ENCODE data around the gene ARHGDIB. TPM values are rescaled to one million over a fixed set of nuclear protein-coding genes. Genes with fewer than 3 reads are reported as not detected.

The ARHGDIB gene
- polyA plus RNA-seq, 1 experiment, result 31.7 TPM

DNA sequence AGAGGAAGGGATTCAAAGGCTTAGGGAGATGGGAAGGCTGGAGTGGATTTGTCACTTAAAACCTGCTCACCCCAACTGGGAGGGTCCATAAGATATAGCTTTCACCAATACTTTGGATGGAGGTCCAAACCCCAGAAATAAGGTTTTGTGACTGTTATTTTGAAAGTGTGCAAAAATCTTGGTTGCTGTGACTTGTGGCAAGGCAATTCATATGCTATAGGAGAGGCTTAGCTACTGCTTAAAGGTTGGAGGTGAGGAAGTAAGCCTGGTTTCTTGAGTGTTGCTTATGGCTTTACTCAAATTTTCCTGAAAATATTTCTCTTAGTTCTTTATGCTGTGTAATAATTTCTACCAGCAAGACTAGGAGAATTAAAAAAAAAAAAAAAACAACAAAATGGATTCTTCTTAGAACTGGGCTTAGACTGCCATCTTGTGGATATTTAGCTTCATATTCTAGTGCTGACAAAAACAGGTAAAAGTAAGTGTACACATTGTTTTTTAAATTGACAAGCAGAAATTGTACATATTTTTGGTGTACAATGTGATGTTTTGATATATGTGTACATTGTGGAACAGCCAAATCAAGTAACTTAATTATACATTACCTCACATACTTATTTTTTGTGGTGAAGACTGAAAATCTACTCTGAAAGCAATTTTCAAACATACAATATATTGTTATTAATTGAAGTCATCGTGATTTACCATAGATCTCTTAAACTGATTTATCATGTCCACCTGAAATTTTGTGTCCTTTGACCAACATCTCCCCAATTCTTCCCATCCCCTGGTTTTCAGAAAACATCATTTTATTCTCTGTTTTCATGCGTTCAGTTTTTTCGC, 34.4 kb upstream of the ARHGDIB start:
- no peaks in the 10 kb centered on the region for H3K27me3 ChIP-seq (ENCODE audit: control insufficient read depth, insufficient read depth, low read length)
- H3K36me3 ChIP-seq (ENCODE audit: control insufficient read depth, insufficient read depth, low read length), result no peaks in the 10 kb centered on the region
- DNase-seq (ENCODE audit: low read depth), result peak; percentile 36
- ChIA-PET CTCF (interaction anchor here (0.5 to 5.2 kb wide), 22 partner anchors 12 to 751 kb away, joined by 3 to 83 read pairs (median 4); partner anchors contain the start of genes ERP27 and RERG), POLR2A (interaction anchor here (0.6 to 0.7 kb wide), 3 partner anchors 142 to 192 kb away, joined by 3 to 9 read pairs (median 3); partner anchors contain the start of genes C12orf60 and WBP11)
- TF ChIP-seq CTCF (IDR thresholded peaks at IDR 0.05; ENCODE audit: insufficient read depth, low read depth, low read length), result peak; percentile 51
- H3K4me3 ChIP-seq (ENCODE audit: low read depth, low read length), result no peak overlapping the region

- CTCF ChIA-PET, result interaction anchor here (1.0 to 5.2 kb wide), 10 partner anchors 57 to 271 kb away, joined by 3 to 83 read pairs (median 7); partner anchors contain the start of gene ERP27
- Histone ChIP-seq H3K36me3 (ENCODE audit: control insufficient read depth, insufficient read depth, low read length) (no peaks in the 10 kb centered on the region), H3K27me3 (ENCODE audit: control insufficient read depth, insufficient read depth, low read length) (no peaks in the 10 kb centered on the region), H3K4me3 (ENCODE audit: low read depth, low read length) (no peak overlapping the region)
- POLR2A ChIA-PET, result no interaction called here
- DNase-seq (ENCODE audit: low read depth), result no peak
- no peak for TF ChIP-seq CTCF (IDR thresholded peaks at IDR 0.05; ENCODE audit: insufficient read depth, low read depth, low read length)
Measured at GRCh38 chr12:14994610-14995009, 33.2 kb upstream of the ARHGDIB start.

DNA sequence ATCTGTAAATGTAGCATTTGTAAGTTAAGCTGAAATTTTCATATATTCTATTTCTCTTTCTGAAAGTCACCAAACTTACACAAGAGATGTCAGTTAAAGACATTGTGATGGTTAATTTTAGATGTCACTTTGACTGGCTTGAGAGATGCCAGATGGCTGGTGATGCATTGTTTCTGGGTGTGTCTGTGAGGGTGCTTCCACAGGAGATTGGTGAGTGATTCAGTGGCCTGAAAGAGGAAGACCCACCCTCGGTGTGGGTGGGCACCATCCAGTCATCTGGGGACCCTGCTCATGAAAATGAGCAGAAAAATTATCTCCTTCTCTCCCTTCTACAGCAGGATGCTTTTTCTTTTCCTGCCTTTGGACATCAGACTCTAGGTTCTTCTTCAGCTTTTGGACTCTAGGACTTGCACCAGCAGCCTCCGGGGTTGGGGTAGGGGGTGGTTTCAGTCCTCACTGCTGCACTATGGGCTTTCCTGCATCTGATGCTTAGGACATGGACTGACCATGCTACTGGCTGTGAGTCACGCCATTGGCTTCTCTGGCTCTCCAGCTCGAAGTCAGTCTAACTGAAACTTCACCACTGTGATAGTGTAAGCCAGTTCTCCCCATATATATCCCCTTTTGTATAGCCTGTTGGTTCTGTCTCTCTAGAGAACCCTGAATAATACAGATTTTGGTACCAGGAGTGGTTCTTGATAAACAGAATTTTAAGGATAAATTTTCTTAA, 32.3 kb upstream of the ARHGDIB start:
- Histone ChIP-seq H3K27me3 (ENCODE audit: control insufficient read depth, insufficient read depth, low read length) (no peaks in the 10 kb centered on the region), H3K36me3 (ENCODE audit: control insufficient read depth, insufficient read depth, low read length) (no peaks in the 10 kb centered on the region), H3K4me3 (ENCODE audit: low read depth, low read length) (no peak overlapping the region)
- TF ChIP-seq CTCF (IDR thresholded peaks at IDR 0.05; ENCODE audit: insufficient read depth, low read depth, low read length), result no peak
- POLR2A ChIA-PET, result no interaction called here
- CTCF ChIA-PET, result interaction anchor here (0.6 to 5.2 kb wide), 4 partner anchors 8 to 202 kb away, joined by 3 to 83 read pairs (median 3); no protein-coding TSS in a partner anchor
- no peak for DNase-seq (ENCODE audit: low read depth)

DNA sequence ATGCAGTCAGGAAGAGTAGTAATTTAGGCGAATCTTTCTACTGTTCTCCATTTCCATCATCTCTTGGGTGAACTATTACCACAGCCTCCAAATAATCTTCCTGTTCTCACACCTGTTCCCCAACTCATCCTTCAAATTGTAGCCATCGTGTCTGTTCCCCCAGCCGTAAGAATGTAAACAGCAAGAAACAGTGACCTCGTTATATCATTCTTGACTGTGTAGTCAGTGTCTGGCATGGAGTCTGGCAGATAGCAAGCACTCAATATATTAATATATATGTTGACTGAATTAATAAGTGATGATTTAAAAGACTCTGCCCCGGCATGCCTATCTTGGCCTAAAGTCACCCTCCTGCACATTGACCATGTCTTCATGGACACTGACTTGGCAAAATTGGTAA, 31.7 kb upstream of the ARHGDIB start:
- no peak for DNase-seq (ENCODE audit: low read depth)
- Histone ChIP-seq H3K4me3 (ENCODE audit: low read depth, low read length) (no peak overlapping the region), H3K27me3 (ENCODE audit: control insufficient read depth, insufficient read depth, low read length) (no peaks in the 10 kb centered on the region), H3K36me3 (ENCODE audit: control insufficient read depth, insufficient read depth, low read length) (no peaks in the 10 kb centered on the region)
- CTCF ChIA-PET, result interaction anchor here (1.1 to 5.2 kb wide), 3 partner anchors 9 to 201 kb away, joined by 3 to 83 read pairs (median 3); no protein-coding TSS in a partner anchor
- no peak for TF ChIP-seq CTCF (IDR thresholded peaks at IDR 0.05; ENCODE audit: insufficient read depth, low read depth, low read length)
- POLR2A ChIA-PET, result no interaction called here

DNA sequence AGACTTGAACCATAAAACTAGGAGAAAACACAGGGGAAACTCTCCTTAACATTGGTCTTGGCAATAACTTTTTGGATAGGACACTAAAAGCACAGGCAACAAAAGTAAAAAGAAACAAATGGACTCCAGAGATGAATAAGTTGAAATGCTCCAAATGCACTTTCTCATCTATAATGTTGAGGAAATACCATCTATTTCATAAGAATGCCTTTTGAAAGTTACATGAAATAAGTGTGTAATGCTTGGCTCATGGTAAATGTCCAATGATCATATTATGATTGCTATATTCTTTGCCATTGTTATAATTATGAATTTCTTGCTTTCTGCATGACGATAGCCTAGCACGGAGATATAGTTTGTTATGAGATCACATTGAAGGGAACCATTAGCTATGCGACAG, 31.3 kb upstream of the ARHGDIB start:
- DNase-seq (ENCODE audit: low read depth), result no peak
- H3K36me3 ChIP-seq (ENCODE audit: control insufficient read depth, insufficient read depth, low read length), result no peaks in the 10 kb centered on the region
- H3K27me3 ChIP-seq (ENCODE audit: control insufficient read depth, insufficient read depth, low read length), result no peaks in the 10 kb centered on the region
- CTCF ChIA-PET, result interaction anchor here (1.1 to 5.2 kb wide), 2 partner anchors 9 to 145 kb away, joined by 3 to 83 read pairs; no protein-coding TSS in a partner anchor
- no peak overlapping the region for H3K4me3 ChIP-seq (ENCODE audit: low read depth, low read length)
- TF ChIP-seq CTCF (IDR thresholded peaks at IDR 0.05; ENCODE audit: insufficient read depth, low read depth, low read length), result no peak
- POLR2A ChIA-PET, result no interaction called here

Data from BJ (cell line).